HG03354 (cell line): ENCODE results near the gene KIR3DL3.
"Not testable (repeated sequence)": the region's sequence is repeated elsewhere in the genome, so short reads cannot be mapped to it uniquely, and the experiment has no call there.

Experiments used
- ATAC-seq: cut with Tn5 transposase; IDR thresholded peaks from one replicate; pipeline ENCODE4 v1.9.1; 2021; ENCODE audit warnings: mild to moderate bottlenecking; ENCODE audit not compliant: unreplicated experiment, poor library complexity, severe bottlenecking

KIR3DL3 gene

GRCh38 chr19:54775095-54775815, 51.0 kb downstream of the KIR3DL3 start:
- ATAC-seq: not testable (repeated sequence)

- ATAC-seq: not testable (repeated sequence)
Measured at GRCh38 chr19:54775830-54776229, 51.6 kb downstream of the KIR3DL3 start.

- ATAC-seq: not testable (repeated sequence)
Measured at GRCh38 chr19:54777851-54778250, 53.6 kb downstream of the KIR3DL3 start.

- not testable (repeated sequence) for ATAC-seq
Measured at GRCh38 chr19:54778896-54779295, 54.7 kb downstream of the KIR3DL3 start.

GRCh38 chr19:54782916-54783315, 58.7 kb downstream of the KIR3DL3 start:
- ATAC-seq: not testable (repeated sequence)
